Cerebellar cortex (tissue), 1 donor: ENCODE measurements around the gene BMERB1.
"Not testable (repeated sequence)": the region's sequence is repeated elsewhere in the genome, so short reads cannot be mapped to it uniquely, and the experiment has no call there.

Source experiments
- DNase-seq: peaks from one replicate; pipeline ENCODE4 v3.0.0-alpha.2; 2015; ENCODE audit warnings: low spot score

BMERB1 gene

GRCh38 chr16:15564604-15565339 lies 130.4 kb downstream of the BMERB1 start:
- DNase-seq, result peak; percentile 9

DNA sequence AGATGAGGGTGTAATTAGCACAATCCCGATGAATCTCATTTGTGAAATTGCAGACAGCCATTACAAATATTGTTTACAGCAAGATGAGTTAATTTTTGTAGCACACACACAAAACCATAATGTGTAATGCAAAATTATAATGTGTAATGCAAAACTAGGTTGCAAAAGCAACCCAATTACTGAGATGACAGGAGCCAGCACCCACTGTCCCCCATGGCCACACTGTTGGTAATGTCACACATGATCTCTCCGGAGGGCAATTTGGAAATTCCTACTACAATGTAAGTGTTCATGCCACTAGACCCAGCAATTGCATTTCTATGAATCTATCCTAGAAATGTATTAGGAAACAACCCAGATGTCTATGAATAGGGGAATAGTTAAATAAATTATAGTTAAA lies 131.7 kb downstream of the BMERB1 start:
- no peak for DNase-seq

- no peak for DNase-seq
These were observed 133.4 kb downstream of the BMERB1 start for GRCh38 chr16:15567823-15568222.

- DNase-seq, result not testable (repeated sequence)
These were observed 136.3 kb downstream of the BMERB1 start for GRCh38 chr16:15570666-15571065.

- no peak for DNase-seq
These were observed 137.2 kb downstream of the BMERB1 start for GRCh38 chr16:15571557-15571956.

GRCh38 chr16:15572329-15573001 lies 138.1 kb downstream of the BMERB1 start:
- no peak for DNase-seq

- no peak for DNase-seq
These were observed 139.0 kb downstream of the BMERB1 start for GRCh38 chr16:15573274-15573895.

DNA sequence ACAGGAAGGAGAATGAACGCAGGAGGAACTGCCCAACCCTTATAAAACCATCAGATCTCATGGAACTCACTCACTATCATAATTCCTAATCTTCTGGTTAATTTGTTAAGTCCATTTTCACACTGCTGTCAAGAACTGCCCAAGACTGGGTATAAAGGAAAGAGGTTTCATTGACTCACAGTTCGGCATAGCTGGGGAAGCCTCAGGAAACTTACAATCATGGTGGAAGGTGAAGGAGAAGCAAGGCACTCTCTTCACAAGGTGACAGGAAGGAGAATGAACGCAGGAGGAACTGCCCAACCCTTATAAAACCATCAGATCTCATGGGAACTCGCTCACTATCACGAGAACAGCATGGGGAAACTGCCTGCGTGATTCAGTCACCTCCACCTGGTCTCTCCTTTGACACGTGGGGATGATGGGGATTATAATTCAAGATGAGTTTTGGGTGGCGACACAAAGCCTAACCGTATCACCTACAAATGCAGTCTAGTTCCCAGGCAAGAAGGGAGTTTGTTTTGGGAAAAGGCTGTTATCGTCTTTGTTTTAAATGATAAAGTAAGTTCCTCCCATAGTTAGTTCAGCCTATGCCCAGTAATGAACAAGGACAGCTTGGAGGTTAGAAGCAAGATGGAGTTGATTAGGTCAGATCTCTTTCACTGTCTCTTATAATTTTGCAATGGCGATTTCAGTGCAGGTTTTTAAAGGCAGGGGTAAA lies 139.7 kb downstream of the BMERB1 start:
- not testable (repeated sequence) for DNase-seq

GRCh38 chr16:15574614-15574948 lies 140.2 kb downstream of the BMERB1 start:
- no peak for DNase-seq

- no peak for DNase-seq
These were observed 141.1 kb downstream of the BMERB1 start for GRCh38 chr16:15575293-15576049.

- DNase-seq, result no peak
These were observed 142.9 kb downstream of the BMERB1 start for GRCh38 chr16:15576960-15577958.

GRCh38 chr16:15578824-15579223 lies 144.4 kb downstream of the BMERB1 start:
- no peak for DNase-seq

- DNase-seq, result no peak
These were observed 146.9 kb downstream of the BMERB1 start for GRCh38 chr16:15581127-15581815.

- no peak for DNase-seq
These were observed 149.1 kb downstream of the BMERB1 start for GRCh38 chr16:15583526-15583925.

GRCh38 chr16:15585956-15586355 lies 151.6 kb downstream of the BMERB1 start:
- DNase-seq, result no peak

- no peak for DNase-seq
These were observed 152.3 kb downstream of the BMERB1 start for GRCh38 chr16:15586716-15587115.

GRCh38 chr16:15587152-15587825 lies 152.9 kb downstream of the BMERB1 start:
- DNase-seq, result no peak

- DNase-seq, result peak; percentile 23
These were observed 157.9 kb downstream of the BMERB1 start for GRCh38 chr16:15592324-15592723.

GRCh38 chr16:15593235-15593634 lies 158.8 kb downstream of the BMERB1 start:
- no peak for DNase-seq
